Measurements from ENCODE around the gene GAGE12J. TPM values are rescaled to one million over a fixed set of nuclear protein-coding genes. Genes with fewer than 3 reads are reported as not detected.
"Not testable (repeated sequence)": the region's sequence is repeated elsewhere in the genome, so short reads cannot be mapped to it uniquely, and the experiment has no call there.

GAGE12J gene
- total RNA-seq, 1 donor from 2014 or later = not detected

- no peak for DNase-seq (ENCODE audit: low read depth, low spot score)
Observed at GRCh38 chrX:49309401-49309981, 12.3 kb upstream of the GAGE12J start.

GRCh38 chrX:49310371-49310770, 11.5 kb upstream of the GAGE12J start:
- DNase-seq (ENCODE audit: low read depth, low spot score) = no peak

- no peak for DNase-seq (ENCODE audit: low read depth, low spot score)
Observed at GRCh38 chrX:49312176-49312575, 9.7 kb upstream of the GAGE12J start.

GRCh38 chrX:49316085-49316484, 5.8 kb upstream of the GAGE12J start:
- DNase-seq (ENCODE audit: low read depth, low spot score) = no peak

GRCh38 chrX:49322266-49322665, 429 bp downstream of the GAGE12J start:
- not testable (repeated sequence) for DNase-seq (ENCODE audit: low read depth, low spot score)

GRCh38 chrX:49323735-49324134, 1.9 kb downstream of the GAGE12J start:
- not testable (repeated sequence) for DNase-seq (ENCODE audit: low read depth, low spot score)

- DNase-seq (ENCODE audit: low read depth, low spot score) = not testable (repeated sequence)
Observed at GRCh38 chrX:49330421-49330820, 8.6 kb downstream of the GAGE12J start.

- not testable (repeated sequence) for DNase-seq (ENCODE audit: low read depth, low spot score)
Observed at GRCh38 chrX:49331282-49331681, 9.4 kb downstream of the GAGE12J start, which contains the start of gene GAGE13. Gene GAGE13 (plus strand): TSS chrX:49331582. CDS start chrX:49332738, 1,156 bp downstream.

- not testable (repeated sequence) for DNase-seq (ENCODE audit: low read depth, low spot score)
Observed at GRCh38 chrX:49331841-49332240, 10.0 kb downstream of the GAGE12J start.

- DNase-seq (ENCODE audit: low read depth, low spot score) = not testable (repeated sequence)
Observed at GRCh38 chrX:49341449-49341848, 19.6 kb downstream of the GAGE12J start.

- DNase-seq (ENCODE audit: low read depth, low spot score) = not testable (repeated sequence)
Observed at GRCh38 chrX:49344496-49345175, 22.8 kb downstream of the GAGE12J start.

GRCh38 chrX:49345402-49345801, 23.6 kb downstream of the GAGE12J start:
- not testable (repeated sequence) for DNase-seq (ENCODE audit: low read depth, low spot score)

GRCh38 chrX:49346150-49346549, 24.3 kb downstream of the GAGE12J start:
- DNase-seq (ENCODE audit: low read depth, low spot score) = not testable (repeated sequence)

Other genes starting within 250 kb of the GAGE12J start
- 4.4 and 5.9 TPM in 2 replicates for gene PRAF2, start 248.0 kb upstream of the GAGE12J start, total RNA-seq
- 23.3 and 25.5 TPM in 2 replicates for gene WDR45, start 242.2 kb upstream of the GAGE12J start, total RNA-seq
- 27.1 and 29.0 TPM in 2 replicates for gene GPKOW, start 198.3 kb upstream of the GAGE12J start, total RNA-seq
- gene MAGIX, start 159.3 kb upstream of the GAGE12J start, total RNA-seq = 0.59 and 1.2 TPM in 2 replicates
- gene PLP2, start 150.1 kb upstream of the GAGE12J start, total RNA-seq = 20.7 and 22.4 TPM in 2 replicates
- gene PRICKLE3, start 135.7 kb upstream of the GAGE12J start, total RNA-seq = 4.7 and 6.2 TPM in 2 replicates
- gene SYP, start 121.8 kb upstream of the GAGE12J start, total RNA-seq = 0.13 and 0.14 TPM in 2 replicates
- not detected in 2 replicates for gene CACNA1F, start 88.7 kb upstream of the GAGE12J start, total RNA-seq
- 12.5 and 12.8 TPM in 2 replicates for gene CCDC22, start 86.6 kb upstream of the GAGE12J start, total RNA-seq
- gene FOXP3, start 57.3 kb upstream of the GAGE12J start, total RNA-seq = not detected in 2 replicates
- 1.5 and 3.1 TPM in 2 replicates for gene PPP1R3F, start 52.2 kb upstream of the GAGE12J start, total RNA-seq
- gene GAGE10, start 18.4 kb upstream of the GAGE12J start, total RNA-seq = not detected in 2 replicates
- not detected in 2 replicates for gene GAGE13, start 9.5 kb downstream of the GAGE12J start, total RNA-seq
- gene GAGE12C, start 210.1 kb downstream of the GAGE12J start, total RNA-seq = not detected in 2 replicates
- not detected in 2 replicates for gene GAGE12D, start 219.7 kb downstream of the GAGE12J start, total RNA-seq
- not detected in 2 replicates for gene GAGE12E, start 229.3 kb downstream of the GAGE12J start, total RNA-seq
- not detected in 2 replicates for gene GAGE12F, start 238.8 kb downstream of the GAGE12J start, total RNA-seq
- gene GAGE12G, start 248.4 kb downstream of the GAGE12J start, total RNA-seq = not detected in 2 replicates

Data from pulmonary artery endothelial cell (primary cell).